Neural progenitor cell (in vitro differentiated cells): ENCODE data around the gene CEACAM16.

ENCODE experiments used
- EZH2 ChIP-seq: fragments of 200-600 bp; sonication (generic); IDR thresholded peaks from 2 replicates; pipeline ENCODE4 v1.6.1; 2017; ENCODE audit warnings: antibody characterized with exemption, mild to moderate bottlenecking, moderate library complexity
- EZH2phosphoT487 ChIP-seq: fragments of 200-600 bp; sonication (generic); IDR thresholded peaks from 2 replicates; pipeline ENCODE4 v1.6.1; 2017; ENCODE audit warnings: antibody characterized with exemption
- TF ChIP-seq, protein P1 (sequence below): fragments of 200-600 bp; sonication (generic); IDR thresholded peaks from 2 replicates; pipeline ENCODE4 v1.5.1; 2017; ENCODE audit warnings: antibody characterized with exemption, mild to moderate bottlenecking

DNA sequence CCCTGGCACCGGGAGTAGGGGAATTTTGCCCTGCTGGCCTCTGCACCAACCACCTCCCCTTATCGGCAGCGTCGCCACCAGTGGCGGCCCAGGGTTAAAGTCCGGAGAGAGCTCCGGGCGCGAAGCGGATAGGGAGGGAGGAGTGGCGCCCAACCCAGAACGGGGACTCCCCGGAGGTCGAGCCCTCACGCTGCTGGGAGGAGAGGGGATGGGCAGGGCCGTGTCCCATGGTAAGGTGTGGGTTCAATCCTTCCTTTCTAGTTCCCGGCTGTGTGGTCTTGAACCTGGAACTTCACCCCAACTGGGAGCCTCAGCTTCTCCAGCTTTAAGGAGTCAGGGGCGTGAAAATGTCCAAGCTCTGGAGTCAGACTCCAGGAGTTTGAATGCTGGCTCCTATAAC, 26.3 kb downstream of the CEACAM16 start:
- TF ChIP-seq, protein P1, sequence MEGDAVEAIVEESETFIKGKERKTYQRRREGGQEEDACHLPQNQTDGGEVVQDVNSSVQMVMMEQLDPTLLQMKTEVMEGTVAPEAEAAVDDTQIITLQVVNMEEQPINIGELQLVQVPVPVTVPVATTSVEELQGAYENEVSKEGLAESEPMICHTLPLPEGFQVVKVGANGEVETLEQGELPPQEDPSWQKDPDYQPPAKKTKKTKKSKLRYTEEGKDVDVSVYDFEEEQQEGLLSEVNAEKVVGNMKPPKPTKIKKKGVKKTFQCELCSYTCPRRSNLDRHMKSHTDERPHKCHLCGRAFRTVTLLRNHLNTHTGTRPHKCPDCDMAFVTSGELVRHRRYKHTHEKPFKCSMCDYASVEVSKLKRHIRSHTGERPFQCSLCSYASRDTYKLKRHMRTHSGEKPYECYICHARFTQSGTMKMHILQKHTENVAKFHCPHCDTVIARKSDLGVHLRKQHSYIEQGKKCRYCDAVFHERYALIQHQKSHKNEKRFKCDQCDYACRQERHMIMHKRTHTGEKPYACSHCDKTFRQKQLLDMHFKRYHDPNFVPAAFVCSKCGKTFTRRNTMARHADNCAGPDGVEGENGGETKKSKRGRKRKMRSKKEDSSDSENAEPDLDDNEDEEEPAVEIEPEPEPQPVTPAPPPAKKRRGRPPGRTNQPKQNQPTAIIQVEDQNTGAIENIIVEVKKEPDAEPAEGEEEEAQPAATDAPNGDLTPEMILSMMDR = no peak
- TF ChIP-seq EZH2phosphoT487 (no peak), EZH2 (no peak)
